Adipose tissue (tissue), 3 donors: ENCODE results near the gene CLIP2. TPM values are rescaled to one million over a fixed set of nuclear protein-coding genes. Genes with fewer than 3 reads are reported as not detected.
"Not testable (repeated sequence)": the region's sequence is repeated elsewhere in the genome, so short reads cannot be mapped to it uniquely, and the experiment has no call there.

Experiments used
- H3K27ac ChIP-seq: one replicate; pipeline ENCODE4 v1.5.1; 2013; ENCODE audit warnings: low read depth, low read length
- WGBS, 3 donors: extraction: QIAGEN DNeasy Blood & Tissue Kit; methylation state at CpG; one replicate each; pipeline ENCODE4 v1.1.7; 2013; 5-methylcytosine and 5-hydroxymethylcytosine counted together
- polyA plus RNA-seq, 3 donors: library from polyadenylated mRNA; stranded (reverse); fragments of 200-250 nt; gene quantifications; one replicate each; pipeline ENCODE4 v1.2.3, GENCODE V29; 2013
- donor health status: healthy with polysubstance abuse.
- donor health status: Bipolar disorder and iron deficiency.
- donor health status: healthy.

CLIP2 gene
- polyA plus RNA-seq, 3 donors: 7.5 to 15.6 (median 9.4) TPM

DNA sequence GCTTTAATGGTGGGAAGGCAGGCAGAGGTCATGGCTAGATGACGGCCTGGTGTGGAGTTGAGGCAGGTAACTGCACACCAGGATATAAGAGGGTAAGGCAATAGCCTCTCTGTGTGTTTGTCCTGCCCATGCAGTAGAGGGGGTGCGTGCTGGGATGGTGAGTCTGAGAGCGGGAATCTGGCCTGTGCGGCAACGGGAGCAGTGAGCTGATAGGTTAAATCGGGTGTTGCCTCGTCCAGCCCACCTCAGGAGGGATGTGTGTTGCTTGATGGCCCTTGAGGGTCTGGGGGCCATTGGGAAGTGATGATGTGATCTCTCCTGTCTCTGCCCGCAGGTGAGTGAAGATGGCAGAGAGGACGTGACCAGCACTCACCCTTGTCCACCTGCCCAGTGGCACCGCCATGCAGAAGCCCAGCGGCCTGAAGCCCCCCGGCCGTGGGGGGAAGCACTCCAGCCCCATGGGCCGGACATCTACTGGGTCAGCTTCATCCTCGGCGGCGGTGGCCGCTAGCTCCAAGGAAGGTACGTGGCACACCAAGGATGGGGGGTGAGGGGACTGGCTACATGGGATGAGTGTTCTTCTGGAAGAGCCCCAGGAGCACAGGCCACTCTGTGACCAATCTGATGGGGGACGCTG is 28.1 kb downstream of the CLIP2 start:
- no peak overlapping the region for H3K27ac ChIP-seq
- 95 to 98% (median 96%) methylated on average over 20 of the region's 20 CpGs for WGBS, 3 donors

DNA sequence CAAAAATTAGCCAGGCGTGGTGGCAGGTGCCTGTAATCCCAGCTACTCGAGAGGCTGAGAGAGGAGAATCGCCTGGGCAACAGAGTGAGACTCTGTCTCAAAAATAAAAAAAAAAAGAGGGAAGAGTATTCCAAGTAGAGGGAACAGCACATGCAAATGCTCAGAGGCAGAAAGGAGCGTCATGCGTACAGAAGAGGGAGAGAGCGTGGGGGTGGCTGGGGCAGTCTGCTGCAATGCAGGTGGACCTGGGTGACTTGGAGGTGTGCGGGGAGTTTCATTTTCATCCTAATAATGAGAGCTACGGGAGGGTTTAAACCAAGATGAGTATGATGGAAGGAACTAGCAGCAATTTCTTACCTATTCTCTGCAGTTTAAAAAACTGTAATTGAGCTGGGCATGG is 28.8 kb downstream of the CLIP2 start:
- H3K27ac ChIP-seq: no peak overlapping the region
- WGBS, 3 donors: 96 to 97% (median 97%) methylated on average over 8 of the region's 8 CpGs

DNA sequence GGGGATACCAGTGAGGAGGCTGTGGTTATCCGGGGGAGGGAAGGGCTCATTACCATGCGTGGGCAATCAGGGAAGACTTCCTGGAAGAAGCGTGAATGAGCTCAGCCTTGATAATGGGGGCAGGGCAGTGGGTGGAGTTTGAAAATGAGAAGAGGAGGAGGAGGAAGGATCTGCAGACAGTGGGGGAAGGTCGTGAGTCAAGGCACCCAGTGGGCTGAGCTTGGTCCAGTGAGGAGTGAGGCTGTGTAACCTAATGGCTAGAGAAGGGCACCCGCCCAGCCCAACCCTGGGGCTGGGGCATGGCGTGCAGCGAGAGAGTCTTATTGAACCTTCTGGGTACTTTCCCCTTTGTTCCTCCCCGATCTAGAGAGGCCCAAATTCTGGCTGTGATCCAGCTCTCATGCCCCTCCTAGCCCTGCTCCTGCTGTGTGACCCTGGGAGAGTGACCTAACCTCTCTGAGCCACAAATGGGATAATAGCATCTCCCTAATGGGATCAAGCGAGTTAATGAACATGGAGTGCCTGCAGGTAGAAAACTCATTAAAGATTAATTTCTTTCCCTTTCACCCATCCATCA is 31.5 kb downstream of the CLIP2 start:
- WGBS, 3 donors: 76 to 80% (median 77%) methylated on average over 9 of the region's 9 CpGs
- H3K27ac ChIP-seq: no peak overlapping the region

DNA sequence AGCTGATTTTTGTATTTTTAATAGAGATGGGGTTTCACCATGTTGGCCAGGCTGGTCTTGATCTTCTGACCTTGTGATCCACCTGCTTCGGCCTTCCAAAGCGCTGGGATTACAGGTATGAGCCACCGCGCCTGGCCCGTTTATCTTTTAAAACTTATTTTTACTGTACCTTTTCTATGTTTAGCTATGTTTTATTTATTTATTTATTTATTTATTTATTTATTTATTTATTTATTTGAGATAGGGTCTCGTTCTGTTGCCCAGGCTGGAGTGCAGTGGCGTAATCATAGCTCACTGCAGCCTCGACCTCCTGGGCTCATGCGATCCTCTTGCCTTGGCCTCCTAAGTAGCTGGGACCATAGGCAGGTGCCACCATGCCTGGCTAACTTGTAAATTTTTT is 33.7 kb downstream of the CLIP2 start:
- 96 to 97% (median 97%) methylated on average over 9 of the region's 9 CpGs for WGBS, 3 donors
- H3K27ac ChIP-seq: not testable (repeated sequence)

DNA sequence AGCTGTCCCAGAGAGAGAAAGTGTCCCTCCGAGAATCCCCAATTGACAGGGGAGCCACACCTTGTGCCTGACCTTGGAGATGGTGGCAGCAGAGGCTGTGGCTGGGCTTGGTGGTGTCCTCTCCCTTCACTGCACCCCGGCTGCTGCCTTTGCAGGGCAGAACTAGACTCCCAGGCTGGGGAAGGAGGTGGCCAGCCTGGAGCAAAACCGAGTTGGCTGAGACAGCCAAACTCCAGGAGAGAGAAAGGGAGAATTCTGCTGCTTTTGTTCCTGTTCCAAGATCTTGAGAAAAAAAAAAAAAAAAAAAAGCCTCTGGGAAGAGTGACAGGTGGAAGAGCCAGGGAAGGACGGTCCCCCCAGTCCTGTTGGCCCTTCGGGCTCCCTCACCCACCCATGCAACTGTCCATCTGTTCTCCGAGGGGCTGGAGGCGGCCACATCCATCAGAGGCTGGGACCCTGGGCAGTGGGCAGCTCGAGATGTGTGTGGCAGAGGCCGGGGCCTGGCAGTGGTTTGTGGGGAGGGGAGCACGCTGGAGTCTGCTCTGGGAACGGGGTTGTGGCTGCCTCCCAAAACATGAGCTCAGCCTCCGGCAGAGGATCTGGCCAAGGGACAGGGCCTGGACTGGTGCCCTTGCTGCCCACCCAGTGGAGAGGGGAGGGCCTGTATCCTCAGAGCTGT is 35.5 kb downstream of the CLIP2 start:
- 25 to 68% (median 63%) methylated on average over 12 of the region's 12 CpGs for WGBS, 3 donors
- no peak overlapping the region for H3K27ac ChIP-seq

DNA sequence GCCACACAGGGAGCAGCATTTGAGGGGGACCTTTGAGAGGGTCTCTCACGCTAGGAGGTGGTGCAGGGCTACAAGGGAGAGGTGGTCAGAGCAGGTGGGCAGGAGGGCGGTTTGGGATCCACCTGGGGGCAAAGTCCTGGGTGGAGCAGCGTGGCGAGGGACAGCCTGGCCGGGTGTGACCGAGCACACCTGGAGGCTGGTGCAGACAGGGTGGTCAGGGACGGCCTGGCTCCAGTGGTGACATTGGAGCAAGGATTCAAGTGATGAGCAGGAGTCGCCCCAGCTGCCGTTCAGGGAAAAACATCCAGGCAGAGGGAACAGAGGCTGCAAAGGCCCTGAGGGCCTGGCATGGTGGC is 36.0 kb downstream of the CLIP2 start:
- H3K27ac ChIP-seq: no peak overlapping the region
- 47 to 88% (median 86%) methylated on average over 9 of the region's 9 CpGs for WGBS, 3 donors

DNA sequence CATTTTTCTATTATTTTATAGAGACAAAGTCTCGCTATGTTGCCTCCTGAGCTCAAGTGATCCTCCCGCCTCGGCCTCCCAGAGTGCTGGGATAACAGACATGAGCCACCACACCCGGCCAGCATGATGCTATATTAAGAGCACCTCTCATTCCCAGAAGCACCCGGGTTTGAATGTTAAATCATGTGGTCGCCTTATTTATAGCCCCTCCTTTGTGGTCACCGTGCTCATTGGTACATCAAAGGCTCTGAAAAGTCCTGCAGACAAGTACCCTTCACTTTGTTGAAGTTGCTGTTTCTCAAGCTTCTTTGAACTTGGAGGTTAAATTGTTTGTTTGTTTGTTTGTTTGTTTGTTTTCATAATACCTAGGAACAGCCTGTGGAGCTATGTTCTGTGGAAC is 40.0 kb downstream of the CLIP2 start:
- 88 to 93% (median 92%) methylated on average over 7 of the region's 7 CpGs for WGBS, 3 donors
- no peak overlapping the region for H3K27ac ChIP-seq

DNA sequence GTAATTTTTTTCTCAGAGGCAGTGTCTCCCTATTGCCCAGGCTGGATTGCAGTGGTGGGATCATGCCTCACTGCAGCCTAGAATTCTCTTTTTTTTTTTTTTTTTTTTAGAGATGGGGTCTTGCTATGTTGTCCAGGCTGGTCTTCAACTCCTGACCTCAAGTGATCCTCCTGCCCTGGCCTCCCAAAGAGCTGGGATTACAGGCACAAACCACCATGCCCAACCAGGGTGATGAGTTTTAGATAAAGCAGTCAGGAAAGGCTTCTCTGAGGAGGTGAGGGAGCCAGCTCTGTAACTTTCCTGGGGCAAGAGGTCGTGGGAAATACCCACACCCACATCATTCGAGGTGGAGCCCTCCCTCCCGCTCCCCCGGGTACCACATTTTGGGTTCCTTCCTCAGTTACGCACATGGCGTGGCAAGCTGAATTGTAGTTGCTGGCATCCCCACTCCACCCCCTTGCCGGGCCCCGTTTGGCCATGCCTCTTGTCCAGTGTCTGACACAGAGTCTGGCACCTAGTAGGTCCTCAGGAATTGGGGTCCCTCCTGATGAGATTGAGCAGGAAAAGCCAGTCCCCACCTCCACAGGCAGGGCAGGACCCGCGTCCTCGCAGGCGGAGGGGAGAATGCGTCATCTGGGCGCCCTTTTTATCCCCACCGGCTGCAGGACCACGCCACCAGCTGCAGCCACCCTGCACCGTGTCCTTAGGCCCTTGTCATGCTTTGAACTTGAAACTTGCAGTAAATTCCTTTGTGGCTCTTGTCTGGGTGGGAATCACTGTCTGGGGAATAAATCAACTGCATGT is 43.4 kb downstream of the CLIP2 start:
- 87 to 93% (median 88%) methylated on average over 17 of the region's 17 CpGs for WGBS, 3 donors

DNA sequence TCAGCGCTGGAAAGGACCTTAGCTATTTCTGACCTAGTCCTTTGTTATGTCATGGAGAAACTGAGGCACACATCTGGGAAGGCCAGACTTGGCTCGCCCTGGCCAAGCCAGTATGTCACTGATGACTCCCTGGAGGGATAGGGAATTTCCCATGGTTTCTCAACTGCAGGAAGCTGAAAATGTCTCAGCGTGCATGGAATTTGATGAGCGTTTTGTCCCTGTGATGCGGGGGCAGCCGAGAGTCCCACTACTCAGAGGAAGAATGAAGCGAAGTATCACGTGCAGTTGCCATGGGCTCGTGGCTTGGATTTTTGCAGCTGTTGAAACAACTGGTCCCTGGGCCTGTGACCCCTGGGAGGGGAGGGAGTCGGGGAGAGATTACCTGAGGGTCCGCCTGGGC is 44.8 kb downstream of the CLIP2 start:
- 58 to 85% (median 66%) methylated on average over 11 of the region's 11 CpGs for WGBS, 3 donors
- no peak overlapping the region for H3K27ac ChIP-seq

More for the DNA sequence above, 43.4 kb downstream of the CLIP2 start:
- H3K27ac ChIP-seq: no peak overlapping the region

DNA sequence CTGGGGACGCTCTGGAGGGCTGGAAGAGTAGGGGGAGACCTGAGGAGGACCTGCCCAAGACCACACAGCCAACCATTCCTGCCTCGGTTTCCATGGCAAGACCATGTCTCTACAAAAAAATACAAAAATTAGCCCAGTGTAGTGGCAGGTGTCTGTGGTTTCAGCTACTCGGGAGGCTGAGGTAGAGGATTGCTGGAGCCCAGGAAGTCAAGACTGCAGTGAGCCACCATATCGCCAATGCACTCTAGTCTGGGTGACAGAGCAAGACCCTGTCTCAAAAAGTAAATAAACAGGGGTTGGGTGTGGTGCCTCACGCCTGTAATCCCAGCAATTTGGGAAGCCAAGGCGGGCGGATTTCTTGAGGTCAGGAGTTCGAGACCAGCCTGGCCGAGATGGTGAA is 48.7 kb downstream of the CLIP2 start:
- 85 to 99% (median 89%) methylated on average over 9 of the region's 9 CpGs for WGBS, 3 donors
- no peak overlapping the region for H3K27ac ChIP-seq

DNA sequence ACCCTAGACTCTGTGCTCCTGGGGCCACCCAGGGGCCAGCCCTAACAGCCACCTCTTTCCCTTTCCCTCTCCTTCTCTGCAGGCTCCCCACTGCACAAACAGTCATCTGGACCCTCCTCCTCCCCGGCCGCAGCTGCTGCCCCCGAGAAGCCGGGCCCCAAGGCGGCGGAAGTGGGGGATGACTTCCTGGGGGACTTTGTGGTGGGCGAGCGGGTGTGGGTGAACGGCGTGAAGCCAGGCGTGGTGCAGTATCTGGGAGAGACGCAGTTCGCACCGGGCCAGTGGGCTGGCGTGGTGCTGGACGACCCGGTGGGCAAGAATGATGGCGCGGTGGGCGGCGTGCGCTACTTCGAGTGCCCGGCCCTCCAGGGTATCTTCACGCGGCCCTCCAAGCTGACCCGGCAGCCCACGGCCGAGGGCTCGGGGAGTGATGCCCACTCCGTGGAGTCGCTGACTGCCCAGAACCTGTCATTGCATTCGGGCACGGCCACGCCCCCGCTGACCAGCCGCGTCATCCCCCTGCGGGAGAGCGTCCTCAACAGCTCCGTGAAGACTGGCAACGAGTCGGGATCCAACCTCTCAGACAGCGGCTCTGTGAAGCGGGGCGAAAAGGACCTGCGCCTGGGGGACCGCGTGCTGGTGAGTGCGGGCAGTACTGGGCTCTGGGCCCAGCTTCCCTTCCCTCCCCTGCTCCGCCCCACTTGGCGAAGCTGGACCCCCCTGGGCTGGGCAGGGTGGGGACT is 49.3 kb downstream of the CLIP2 start:
- no peak overlapping the region for H3K27ac ChIP-seq
- 91 to 95% (median 93%) methylated on average over 52 of the region's 52 CpGs for WGBS, 3 donors

DNA sequence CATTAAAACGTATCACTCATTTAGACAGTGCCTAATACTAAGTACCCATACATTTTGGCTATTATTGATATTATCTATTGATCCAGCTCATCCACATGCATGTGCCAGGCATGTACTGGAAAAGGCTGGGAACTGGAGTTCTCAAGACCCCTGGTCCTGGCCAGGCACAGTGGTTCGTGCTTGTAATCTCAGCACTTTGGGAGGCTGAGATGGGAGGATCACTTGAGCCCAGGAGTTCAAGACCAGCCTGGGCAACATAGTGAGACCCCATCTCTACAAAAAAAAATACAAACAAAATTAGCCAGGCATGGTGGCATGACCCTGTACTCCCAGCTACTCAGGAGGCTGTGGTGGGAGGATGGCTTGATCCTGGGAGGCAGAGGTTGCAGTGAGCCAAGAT is 50.4 kb downstream of the CLIP2 start:
- WGBS, 3 donors: 92 to 96% (median 95%) methylated on average over 2 of the region's 2 CpGs

DNA sequence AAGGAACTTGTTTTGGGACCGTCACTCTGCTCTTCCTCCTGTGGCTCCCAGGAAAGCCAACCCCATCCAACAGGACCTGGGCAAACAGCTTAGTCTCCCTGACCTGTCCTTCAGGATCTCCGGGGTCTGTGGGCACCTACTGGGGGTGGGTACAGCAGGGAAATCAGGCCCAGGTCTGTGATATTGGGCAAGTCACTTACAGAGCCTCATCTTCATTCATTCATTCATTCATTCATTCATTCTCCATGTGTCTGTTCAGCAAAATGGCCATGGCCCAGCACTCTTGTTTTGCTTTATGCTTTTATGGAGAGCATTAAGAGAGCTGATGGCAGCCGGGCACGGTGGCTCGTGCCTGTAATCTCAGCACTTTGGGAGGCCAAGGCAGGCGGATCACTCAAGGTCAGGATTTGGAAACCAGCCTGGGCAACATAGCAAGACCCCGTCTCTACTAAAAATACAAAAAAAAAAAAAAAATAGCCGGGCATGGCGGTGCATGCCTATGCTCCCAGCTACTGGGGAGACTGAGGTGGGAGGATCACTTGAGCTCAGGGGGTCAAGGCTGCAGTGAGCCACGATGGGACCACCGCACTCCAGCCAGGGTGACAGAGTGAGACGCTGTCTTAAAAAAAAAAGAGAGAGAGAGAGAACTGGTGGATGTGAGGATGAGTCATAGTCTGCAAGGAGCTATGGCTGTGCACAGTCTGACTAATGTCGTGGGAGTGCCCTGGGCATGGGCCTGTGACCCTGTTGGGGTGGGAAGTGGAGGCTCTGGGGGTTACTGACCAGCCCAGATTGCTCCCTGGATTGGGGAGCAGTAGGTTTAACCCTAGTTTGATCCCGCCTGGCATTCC is 54.3 kb downstream of the CLIP2 start:
- WGBS, 3 donors: 76 to 88% (median 79%) methylated on average over 14 of the region's 14 CpGs
- H3K27ac ChIP-seq: no peak overlapping the region

More for the DNA sequence above, 50.4 kb downstream of the CLIP2 start:
- not testable (repeated sequence) for H3K27ac ChIP-seq

DNA sequence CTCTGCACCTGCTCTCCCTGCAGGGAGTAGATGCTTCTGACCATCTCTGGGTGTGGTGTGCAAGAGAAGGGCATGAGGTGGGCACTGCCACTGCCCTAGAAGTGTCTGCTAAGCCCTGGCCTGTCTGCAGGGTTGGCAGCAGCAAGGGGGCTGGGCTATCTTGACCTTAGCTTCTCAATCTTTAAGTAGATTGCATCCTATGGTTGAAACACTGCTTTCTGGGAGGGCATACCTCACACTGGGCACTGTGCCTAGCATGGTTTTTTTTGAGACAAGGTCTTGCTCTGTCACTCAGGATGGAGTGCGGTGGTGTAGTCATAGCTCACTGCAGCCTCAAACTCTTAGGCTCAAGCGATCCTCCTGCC is 54.9 kb downstream of the CLIP2 start:
- 92 to 100% (median 95%) methylated on average over 2 of the region's 2 CpGs for WGBS, 3 donors
- no peak overlapping the region for H3K27ac ChIP-seq

DNA sequence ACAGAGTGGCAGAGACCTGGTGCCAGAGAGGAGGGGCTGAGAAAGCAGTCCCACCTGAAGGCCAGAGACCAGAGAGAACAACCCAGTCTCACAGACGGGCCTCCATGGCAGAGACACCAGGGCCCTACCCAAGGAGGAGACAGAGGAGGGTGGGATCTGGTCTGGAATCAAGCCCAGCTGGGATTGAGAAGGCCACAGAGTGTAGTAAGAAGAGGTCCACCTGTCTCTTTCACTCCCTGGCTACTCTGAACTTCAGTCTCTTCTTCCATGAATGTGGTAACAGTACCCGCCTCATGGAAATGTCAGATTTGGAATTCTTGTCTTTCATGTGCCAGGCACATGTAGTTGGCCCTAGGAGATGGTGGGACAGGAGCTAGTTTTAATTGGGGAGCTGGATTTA is 55.6 kb downstream of the CLIP2 start:
- 93 to 97% (median 95%) methylated on average over 2 of the region's 2 CpGs for WGBS, 3 donors
- H3K27ac ChIP-seq: no peak overlapping the region

DNA sequence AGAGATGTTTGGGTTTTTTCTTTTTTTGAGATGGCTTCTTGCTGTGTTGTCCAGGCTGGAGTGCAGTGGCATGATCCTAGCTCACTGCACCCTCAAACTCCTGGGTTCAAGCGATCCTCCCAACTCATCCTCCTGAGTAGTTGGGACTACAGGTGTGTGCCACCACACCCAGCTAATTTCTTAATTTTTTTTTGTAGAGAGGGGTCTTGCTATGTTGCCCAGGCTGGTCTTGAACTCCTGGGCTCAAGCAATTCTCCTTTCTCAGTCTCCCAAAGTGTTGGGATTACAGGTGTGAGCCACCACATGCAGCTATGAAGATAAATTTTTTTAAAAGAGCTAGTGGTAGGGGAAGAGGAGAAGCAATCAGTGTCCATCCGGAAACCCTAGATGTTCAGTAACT is 56.8 kb downstream of the CLIP2 start:
- no peak overlapping the region for H3K27ac ChIP-seq
- 93 to 95% (median 95%) methylated on average over 2 of the region's 2 CpGs for WGBS, 3 donors

DNA sequence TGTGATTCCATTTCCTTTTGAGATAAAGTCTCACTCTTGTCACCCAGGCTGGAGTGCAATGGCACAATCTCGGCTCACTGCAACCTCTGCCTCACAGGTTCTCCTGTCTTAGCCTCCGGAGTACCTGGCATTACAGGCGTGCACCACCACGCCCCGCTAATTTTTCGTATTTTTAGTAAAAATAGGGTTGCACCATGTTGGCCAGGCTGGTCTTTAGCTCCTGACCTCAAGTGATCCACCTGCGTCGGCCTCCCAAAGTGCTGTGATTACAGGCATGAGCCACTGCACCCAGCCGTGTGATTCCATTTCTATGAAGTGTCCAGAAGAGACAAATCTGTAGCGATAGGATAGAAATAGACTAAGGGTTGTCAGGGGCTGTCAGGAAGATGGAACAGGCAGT is 60.4 kb downstream of the CLIP2 start:
- WGBS, 3 donors: 98% methylated on average over 10 of the region's 10 CpGs
- H3K27ac ChIP-seq: no peak overlapping the region

DNA sequence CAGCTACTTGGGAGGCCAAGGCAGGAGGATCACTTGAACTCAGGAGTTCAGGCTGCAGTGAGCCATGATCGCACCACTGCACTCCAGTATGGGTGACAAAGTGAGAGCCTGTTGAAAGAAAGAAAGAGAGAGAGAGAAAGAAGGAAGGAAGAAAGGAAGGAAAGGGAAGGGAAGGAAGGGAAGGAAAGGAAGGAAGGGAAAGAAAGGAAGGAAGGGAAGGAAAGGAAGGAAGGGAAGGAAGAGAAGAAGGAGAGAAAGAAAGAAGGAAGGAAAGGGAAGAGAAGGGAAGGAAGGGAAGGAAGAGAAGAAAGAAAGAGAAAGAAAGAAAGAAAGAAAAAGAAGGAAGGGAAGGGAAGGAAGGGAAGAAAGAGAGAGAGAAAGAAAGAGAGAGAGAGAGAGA is 61.5 kb downstream of the CLIP2 start:
- H3K27ac ChIP-seq: no peak overlapping the region

More for the DNA sequence above, 61.5 kb downstream of the CLIP2 start:
- WGBS, 3 donors: 98 to 100% (median 100%) methylated on average over 1 of the region's 1 CpG
